ENCODE results near the gene MYOF. TPM values are rescaled to one million over a fixed set of nuclear protein-coding genes. Genes with fewer than 3 reads are reported as not detected.

Gene MYOF, protein sequence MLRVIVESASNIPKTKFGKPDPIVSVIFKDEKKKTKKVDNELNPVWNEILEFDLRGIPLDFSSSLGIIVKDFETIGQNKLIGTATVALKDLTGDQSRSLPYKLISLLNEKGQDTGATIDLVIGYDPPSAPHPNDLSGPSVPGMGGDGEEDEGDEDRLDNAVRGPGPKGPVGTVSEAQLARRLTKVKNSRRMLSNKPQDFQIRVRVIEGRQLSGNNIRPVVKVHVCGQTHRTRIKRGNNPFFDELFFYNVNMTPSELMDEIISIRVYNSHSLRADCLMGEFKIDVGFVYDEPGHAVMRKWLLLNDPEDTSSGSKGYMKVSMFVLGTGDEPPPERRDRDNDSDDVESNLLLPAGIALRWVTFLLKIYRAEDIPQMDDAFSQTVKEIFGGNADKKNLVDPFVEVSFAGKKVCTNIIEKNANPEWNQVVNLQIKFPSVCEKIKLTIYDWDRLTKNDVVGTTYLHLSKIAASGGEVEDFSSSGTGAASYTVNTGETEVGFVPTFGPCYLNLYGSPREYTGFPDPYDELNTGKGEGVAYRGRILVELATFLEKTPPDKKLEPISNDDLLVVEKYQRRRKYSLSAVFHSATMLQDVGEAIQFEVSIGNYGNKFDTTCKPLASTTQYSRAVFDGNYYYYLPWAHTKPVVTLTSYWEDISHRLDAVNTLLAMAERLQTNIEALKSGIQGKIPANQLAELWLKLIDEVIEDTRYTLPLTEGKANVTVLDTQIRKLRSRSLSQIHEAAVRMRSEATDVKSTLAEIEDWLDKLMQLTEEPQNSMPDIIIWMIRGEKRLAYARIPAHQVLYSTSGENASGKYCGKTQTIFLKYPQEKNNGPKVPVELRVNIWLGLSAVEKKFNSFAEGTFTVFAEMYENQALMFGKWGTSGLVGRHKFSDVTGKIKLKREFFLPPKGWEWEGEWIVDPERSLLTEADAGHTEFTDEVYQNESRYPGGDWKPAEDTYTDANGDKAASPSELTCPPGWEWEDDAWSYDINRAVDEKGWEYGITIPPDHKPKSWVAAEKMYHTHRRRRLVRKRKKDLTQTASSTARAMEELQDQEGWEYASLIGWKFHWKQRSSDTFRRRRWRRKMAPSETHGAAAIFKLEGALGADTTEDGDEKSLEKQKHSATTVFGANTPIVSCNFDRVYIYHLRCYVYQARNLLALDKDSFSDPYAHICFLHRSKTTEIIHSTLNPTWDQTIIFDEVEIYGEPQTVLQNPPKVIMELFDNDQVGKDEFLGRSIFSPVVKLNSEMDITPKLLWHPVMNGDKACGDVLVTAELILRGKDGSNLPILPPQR (N-terminal part only)
- total RNA-seq, result 0.27 TPM

DNA sequence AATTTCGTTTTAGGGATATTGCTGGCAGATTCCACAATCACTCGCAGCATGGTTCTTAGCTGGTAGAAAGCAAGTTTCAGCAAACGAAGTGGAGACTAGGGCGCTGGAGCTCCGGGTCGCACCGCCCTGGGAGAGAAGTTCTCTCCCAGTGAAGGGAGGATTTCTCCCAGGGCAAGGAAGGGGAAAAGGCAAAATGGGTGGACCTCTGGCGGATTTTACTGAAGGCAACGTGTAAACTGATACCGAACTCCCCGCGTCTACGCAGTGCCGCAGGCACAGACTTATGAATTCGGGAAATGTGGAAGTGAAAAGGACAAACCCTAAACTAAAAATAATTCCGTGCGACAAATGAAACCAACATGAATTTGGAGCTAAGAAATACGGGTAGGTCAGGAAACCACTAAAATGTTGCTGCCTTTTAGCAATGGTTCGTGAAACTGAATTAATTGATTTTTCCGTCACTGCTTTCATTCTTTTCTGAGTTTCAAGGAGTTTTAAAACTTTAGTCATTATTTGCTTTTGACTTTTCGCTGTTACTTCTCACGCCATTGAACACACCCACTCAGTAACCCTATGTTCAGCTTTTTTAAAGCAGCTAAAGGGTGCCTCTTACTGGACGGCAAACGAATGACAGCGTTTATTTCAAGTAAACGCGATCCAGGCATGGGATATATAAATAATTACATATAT is at the start of gene MYOF:
Gene MYOF, minus strand, starts transcription at position 190 of the 690 bp plus-strand sequence. Its CDS starts 140 bp downstream, at position 50.
- peak; percentile 28 to 80 (median 68) for DNase-seq (ENCODE audit: low read depth in 2 of 3, low spot score in 2 of 3)

DNA sequence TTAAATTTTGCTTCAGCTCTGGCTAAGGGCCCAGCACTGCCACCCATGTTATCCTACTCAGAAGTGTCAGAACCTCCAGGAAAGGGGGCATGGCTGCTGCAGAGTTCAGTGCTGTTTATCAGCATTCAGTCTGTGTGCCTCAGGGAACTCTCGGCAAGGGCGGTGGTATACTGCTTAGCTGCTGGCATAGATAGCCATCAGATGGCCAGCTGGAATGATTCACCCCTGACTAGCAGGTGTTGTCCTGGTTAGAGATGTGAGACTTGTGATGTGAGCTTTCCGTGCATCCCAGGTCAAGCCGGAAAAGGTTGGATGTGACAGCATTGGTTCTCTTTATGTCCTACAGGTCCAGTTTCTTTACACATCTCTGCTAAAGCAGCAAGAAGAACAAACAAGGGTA is 36.4 kb upstream of the MYOF start:
- no peak for DNase-seq (ENCODE audit: low read depth in 2 of 3, low spot score in 2 of 3)

DNA sequence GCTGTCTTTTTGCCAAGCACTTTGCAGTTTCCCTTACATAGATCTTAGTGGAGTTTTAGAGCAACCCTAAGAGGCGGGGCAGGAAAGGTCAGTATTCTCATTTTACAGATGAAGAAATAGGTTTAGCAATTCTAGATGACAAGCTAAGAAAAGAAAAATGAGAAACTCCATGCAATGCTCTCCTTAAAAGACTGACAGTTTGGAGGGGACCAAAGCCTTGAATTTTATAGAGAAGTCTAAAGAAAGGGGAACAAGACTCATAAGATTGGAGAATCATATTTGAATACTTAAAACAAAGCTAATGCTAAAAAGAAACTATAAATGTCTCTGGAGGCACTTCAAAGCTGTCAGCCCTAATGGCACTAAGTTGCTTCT is 33.9 kb upstream of the MYOF start:
- peak in 1 of 3 donors; percentile 4 for DNase-seq (ENCODE audit: low read depth in 2 of 3, low spot score in 2 of 3)

DNA sequence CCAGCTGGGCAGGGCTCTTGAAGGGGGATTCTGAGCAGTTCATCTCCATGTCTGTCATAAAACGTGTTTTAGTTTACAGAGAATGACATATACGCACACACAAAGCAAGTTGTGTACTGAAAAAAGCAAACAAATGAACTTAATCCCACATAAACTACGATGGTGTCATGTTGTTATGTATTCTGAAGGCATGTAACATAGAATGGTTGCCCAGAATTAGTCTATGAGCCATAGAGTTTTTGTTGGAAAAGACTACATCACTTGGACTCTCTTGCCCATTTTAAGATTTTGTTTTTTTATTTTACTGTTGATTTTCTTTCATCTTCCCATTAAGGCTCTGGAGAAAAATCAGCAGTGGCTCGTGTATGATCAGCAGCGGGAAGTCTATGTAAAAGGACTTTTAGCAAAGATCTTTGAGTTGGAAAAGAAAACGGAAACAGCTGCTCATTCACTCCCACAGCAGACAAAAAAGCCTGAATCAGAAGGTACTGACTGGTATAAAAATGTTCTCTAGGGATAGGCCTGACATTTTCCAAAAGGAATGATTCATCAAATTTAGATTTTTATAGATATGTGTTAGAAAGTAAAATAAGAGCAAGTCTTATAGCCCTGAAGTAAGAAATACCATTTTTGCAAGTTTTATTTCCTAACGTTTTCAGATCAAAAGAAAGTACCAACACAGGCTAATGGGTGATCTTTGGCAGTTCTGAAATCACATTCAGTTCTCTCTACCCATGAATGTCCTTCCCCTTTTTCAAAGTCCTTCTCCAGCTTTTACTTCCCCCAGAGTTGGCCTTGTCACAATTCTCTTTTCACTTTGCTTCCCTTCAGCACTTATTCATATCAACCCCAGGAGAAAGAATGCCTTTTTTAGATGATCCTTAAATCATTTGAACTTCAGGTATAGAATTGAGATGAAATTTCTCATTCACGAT is 33.2 kb upstream of the MYOF start:
- DNase-seq (ENCODE audit: low read depth in 2 of 3, low spot score in 2 of 3), result peak in 1 of 3 donors; percentile 22

DNA sequence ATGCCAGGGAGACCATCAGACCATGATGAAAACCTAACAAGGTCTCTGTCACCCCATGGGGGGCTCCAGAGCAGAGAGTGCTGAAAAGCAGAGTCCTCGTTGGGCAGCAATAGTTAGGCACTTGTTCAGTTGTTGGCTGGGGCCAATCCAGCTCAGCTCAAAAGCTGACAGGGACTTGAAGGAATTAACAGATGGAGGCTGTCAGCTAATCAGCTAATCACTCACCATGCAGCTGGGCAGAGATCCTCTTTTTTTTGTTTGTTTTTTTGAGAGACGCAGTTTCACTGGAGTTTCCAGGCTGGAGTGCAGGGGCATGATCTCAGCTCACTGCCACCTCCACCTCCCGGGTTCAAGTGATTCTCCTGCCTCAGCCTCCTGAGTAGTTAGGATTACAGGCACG is 32.4 kb upstream of the MYOF start:
- no peak for DNase-seq (ENCODE audit: low read depth in 2 of 3, low spot score in 2 of 3)

DNA sequence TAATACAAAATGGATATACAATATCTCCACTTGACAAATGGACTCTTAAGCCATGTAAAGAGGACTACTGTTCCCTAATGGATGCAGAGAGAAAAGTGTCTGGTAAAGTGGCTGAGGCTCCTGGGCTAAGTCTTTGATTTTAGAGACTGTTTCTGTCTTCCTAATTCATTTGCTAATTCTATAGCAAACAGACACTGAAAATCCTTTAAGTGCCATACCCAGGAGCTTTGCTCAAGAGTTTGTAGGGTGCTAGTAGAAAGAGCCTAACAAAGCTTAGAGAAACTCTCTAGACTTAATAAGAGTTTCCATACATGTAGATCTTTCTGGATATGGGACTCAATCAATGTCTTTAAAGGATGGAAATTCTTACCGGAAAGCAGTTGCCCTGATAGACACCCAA is 31.0 kb upstream of the MYOF start:
- DNase-seq (ENCODE audit: low read depth in 2 of 3, low spot score in 2 of 3), result no peak

DNA sequence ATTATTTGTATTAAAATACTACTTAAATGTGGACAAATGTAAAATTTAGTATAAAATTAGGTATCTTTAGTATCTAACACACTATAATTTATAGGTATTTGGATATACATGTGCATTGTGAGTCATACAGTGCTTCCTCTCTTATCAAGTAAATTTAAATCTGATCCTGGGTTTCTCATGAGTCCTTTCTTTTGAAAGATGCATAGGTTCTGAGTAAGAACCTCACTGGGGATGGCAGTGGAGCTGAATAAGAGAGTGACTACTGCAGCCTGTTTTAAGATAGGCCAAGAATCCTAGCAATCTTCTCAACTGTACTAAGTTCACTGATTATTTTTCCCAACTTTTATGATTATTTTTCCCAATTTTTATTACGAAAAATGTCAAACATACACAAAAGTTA is 30.4 kb upstream of the MYOF start:
- no peak for DNase-seq (ENCODE audit: low read depth in 2 of 3, low spot score in 2 of 3)

DNA sequence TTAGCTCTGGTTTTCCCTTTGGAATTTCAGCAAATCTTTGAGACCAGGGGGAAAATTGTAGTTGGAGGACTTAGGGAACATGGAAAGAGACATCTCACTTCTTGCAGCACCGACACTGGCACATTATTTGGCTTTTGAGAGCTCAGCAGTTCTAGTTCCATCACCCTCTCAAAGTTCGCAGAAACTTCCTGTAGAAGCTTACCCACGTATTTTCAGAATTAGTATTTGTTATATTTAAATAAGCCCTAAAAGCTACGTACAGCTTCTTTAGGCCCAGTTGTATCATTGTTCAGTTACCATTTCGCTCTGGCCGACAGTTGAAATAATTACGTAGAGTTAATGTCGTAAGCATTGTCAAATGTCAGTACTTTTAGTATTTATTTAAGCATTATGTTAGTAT is 27.7 kb upstream of the MYOF start:
- DNase-seq (ENCODE audit: low read depth in 2 of 3, low spot score in 2 of 3), result no peak

DNA sequence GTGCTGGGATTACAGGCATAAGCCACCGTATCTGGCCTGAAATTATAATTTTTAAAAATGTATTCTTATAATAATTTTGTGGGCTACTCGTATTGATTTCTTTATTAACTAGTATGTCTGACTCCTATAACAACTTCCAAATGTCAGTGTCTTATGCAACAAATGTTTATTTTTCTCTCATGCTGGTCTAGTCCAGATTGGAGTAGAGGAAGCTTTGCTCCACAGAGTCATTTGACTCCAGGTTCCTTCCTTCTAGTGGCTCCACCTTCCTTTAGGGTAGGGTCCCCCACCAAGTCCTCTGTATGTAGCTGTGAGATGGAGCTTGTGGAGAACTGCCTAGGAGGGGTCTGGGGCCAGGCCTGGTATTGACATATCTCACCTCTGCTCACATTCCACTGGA is 22.9 kb upstream of the MYOF start:
- no peak for DNase-seq (ENCODE audit: low read depth in 2 of 3, low spot score in 2 of 3)

DNA sequence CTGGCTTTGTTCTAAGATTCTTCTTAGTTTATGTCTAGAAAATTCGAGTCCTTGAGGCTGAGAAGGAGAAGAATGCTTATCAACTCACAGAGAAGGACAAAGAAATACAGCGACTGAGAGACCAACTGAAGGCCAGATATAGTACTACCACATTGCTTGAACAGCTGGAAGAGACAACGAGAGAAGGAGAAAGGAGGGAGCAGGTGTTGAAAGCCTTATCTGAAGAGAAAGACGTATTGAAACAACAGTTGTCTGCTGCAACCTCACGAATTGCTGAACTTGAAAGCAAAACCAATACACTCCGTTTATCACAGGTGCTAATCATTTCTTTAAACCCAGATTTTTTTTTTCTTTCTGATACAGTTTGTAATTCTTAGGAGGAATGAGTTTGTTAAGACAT is 20.9 kb upstream of the MYOF start:
- DNase-seq (ENCODE audit: low read depth in 2 of 3, low spot score in 2 of 3), result no peak

DNA sequence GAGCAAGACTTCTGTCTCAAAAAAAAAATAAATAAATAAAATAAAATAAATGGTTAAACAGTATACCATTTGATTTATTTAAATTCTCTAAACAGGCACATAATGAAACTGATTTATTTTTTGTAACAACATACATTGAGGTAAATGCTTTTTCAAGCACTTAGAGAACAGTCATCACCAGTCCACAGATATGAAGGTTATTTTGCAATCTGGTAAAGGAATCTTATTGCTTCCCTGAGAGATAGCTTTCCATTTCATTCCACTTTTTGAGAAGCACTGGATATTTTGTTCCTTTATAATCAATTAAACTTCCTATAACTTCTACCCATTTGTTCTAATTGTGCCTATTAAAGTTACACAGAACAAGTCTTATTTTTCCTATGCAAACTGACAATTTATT is 19.5 kb upstream of the MYOF start:
- no peak for DNase-seq (ENCODE audit: low read depth in 2 of 3, low spot score in 2 of 3)

DNA sequence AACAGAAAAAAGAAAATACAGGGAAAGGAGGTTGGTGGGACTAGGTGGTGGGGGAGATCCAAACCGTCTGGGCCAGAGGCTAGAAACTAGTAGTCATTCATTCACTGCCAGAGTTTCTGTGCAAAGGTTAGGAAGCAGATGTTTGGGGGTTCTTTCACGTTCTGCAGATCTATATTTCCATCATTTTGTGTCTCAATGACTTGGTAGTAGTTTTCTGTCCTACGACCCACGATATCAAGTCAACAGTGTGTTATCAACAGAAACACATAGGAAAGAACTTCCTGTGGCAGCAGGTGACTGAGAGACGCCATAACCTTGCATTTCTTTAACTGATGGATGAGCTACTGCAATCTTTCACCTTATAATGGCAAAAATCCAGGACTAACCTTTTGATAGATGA is 16.0 kb upstream of the MYOF start:
- DNase-seq (ENCODE audit: low read depth in 2 of 3, low spot score in 2 of 3), result peak in 2 of 3 donors; percentile 34 to 55

DNA sequence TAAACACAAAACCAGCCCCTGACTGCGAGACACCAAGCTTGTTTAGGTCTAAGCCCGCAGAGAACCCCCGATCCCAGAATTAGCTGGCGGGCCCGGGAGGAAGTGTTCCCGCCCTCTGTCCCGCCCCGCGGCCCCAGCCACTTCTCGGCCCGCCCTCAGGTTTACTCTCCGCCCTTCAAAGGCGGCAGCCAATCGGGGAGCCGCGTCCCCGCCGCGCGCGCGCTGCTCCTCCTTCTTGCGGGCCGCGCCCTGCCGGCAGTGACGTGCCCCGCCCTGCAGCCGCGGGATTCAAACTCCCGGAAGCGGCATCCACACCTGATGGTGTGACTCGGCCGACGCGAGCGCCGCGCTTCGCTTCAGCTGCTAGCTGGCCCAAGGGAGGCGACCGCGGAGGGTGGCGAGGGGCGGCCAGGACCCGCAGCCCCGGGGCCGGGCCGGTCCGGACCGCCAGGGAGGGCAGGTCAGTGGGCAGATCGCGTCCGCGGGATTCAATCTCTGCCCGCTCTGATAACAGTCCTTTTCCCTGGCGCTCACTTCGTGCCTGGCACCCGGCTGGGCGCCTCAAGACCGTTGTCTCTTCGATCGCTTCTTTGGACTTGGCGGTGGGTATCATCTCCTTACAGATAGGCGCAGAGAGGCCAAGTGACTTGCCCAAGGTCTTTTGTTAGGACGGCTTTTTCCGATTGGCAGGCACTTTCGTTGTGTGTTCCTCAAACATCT is 14.3 kb upstream of the MYOF start, which contains the start of gene CEP55:
Gene CEP55, plus strand, starts transcription at position 291 of the 720 bp plus-strand sequence. CDS start 3,440 bp downstream, outside the sequence.
- peak; percentile 83 to 93 (median 90) for DNase-seq (ENCODE audit: low read depth in 2 of 3, low spot score in 2 of 3)

DNA sequence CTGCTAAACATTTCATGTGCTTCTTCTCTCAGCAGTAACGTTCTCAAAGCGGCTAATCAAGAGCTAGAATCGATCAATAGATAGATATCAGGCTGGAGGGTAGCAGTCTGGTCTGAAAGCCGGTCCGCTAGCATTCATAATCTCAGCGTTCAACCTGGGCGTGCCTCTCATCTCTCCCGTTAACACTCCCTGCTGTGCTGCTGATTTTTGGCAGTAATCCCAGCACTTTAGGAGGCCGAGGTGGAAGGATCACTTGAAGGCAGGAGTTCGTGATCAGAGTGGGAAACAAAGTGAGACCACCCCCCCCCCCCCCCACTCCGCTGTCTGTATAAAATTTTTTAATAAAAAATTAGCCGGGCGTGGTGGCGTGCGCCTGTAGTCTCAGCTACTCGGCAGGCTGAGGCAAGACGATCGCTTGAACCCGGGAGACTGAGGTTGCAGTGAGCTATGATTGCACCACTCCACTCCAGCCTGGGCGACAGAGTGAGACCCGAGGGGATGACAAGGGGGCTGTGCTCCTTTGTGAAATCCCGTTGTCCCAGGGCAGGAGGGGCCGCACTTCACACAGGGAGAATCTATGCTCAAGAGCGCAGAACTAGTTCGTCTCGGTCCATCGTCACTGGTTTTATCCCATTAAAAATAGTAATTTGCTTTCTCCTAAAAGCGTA is 13.7 kb upstream of the MYOF start:
- DNase-seq (ENCODE audit: low read depth in 2 of 3, low spot score in 2 of 3), result peak in 1 of 3 donors; percentile 12

DNA sequence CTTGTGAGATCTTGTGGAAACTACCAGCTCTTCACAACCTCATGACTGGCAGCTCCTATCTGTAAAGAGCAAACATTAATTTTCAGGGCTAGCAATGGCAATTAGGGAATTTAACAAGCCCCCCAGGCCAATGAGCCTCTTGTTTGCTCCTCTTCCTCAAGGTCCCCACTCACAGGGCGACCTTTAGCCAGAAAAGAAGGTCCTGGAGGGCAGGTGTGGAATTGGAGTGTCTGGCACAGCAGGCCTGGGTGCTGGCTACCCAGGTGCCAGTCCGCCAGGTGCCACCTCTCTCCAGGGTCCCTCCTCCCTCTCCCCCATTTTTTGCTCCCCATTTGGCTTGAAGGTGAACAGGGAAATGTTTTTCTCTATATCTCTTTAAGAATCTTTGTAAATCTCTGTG is 12.4 kb upstream of the MYOF start:
- no peak for DNase-seq (ENCODE audit: low read depth in 2 of 3, low spot score in 2 of 3)

DNA sequence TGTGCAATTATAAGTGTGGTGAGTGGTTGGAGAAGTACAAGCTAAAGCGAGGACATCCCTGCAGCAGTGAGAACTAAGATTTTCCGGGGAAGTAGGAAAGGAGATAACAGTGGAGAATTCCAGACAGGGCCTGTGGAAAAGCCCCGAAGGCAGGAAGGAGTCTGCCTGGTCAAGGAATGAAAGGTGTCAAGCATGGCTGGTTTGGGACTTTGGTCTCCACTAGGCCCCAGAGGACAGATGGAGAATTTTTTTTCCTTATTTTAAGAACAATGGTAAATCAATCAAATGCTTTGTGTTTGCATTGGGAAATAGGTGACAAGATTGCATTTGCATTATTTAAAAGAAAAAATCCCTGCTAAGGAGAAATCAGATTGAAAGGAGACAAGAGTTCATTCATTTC is 11.0 kb upstream of the MYOF start:
- DNase-seq (ENCODE audit: low read depth in 2 of 3, low spot score in 2 of 3), result no peak

DNA sequence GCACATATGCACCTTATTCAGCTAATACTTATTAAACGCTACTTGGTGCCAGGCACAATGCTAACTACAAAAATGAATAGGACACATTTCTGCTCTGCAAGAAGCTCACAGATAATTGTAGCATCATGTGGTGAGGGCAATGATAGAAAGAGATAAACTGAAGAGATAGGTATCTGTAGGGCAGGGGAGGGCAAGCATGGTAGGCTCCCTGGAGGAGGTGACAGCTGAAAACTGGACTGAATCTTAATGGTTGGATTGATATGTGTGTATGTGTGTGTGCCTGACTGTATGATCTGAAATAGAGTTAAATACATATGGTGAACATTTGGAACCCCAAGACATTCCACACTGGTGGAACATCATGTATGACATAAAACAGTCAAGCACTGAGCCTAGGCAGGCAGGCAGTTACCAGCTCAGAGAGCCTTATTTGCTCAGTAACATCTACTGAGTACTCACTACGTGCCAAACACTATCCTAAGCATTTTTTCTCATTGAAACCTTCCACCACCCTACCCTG is 9.5 kb upstream of the MYOF start:
- DNase-seq (ENCODE audit: low read depth in 2 of 3, low spot score in 2 of 3), result no peak
